Stimulated activated CD4-positive, alpha-beta T cell treated with anti-CD3 and anti-CD28 coated beads, TNF-alpha, amount 100 ng/mL, for 4 hours (primary cell): ENCODE results near the gene ONECUT3.
"Not testable (repeated sequence)": the region's sequence is repeated elsewhere in the genome, so short reads cannot be mapped to it uniquely, and the experiment has no call there.

Source experiments
- DNase-seq, 3 experiments: peaks; one replicate each; pipeline ENCODE4 v3.0.0-alpha.2; 2020; ENCODE audit warnings: low read depth in 3 of 3

The ONECUT3 gene

DNA sequence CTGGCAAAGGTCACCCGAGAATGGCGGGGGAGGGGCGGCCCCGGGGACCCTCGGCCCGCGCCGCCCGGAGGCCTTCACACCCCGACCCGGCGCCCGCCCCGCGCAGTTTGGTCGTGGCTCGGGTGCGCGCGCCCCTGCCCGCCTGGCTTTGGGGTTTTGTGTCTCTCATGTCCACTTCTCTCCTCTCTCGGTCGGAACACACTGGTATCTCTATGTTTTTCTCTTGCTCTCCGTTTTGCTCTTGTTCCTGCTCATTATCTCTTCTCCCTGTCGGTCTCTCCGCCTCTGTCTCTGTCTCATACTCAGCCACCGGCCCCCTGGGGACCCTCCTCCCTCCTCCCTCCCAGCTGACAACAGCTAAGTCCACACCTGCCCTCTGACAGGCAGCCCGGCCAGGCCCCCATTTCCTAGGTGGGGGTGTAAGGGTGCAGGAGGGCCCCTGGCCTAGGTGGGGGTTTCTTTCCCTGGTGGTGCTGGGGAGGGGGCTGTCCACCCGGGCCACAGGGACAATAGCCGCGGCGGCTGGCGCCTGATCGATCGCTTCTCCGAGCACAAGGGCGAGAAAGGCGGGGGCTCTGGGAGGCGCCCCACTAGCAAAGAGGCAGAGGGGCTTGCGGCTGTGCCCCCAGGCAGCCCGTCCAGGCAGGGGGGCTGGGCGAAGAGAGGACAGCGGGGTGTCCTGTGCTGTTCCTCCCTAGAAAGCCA, 2.3 kb downstream of the ONECUT3 start:
- DNase-seq = no peak

- DNase-seq = no peak
Measured at GRCh38 chr19:1756264-1756663, 3.0 kb downstream of the ONECUT3 start.

DNA sequence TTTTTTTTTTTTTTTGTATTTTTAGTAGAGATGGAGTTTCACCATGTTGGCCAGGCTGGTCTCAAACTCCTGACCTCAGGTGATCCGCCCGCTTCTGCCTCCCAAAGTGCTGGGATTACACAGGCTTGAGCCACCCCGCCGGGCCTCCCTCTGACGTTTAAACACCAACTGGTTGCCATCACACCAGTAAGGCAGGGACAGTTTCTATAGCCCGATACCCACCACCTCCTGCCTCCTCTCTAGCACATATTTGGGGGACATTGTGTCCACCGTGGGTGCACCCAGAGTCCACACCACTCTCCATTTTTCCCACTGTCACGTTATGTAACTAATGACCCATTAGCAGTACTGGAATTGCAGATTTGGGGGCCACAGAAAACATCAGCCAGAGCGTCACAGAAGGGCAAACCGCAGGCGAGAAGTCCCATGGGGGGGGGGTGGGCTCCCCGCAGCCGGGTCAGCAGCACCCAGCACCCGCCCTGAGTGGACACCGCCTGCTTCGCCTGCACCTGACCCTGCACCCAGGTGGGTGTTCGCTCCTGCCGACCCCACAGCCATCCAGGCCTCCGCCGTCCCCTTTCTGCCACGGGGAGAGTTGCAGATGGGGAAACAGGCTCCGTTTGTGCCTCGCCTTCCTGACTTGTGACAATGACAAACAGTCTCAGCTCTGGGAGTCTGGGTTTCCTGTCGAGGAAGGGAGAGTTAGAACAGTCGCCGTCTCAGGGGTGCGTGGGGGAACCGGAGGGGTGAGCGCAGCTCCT, 3.6 kb downstream of the ONECUT3 start:
- DNase-seq = no peak

GRCh38 chr19:1757468-1758230, 4.3 kb downstream of the ONECUT3 start:
- DNase-seq = no peak

DNA sequence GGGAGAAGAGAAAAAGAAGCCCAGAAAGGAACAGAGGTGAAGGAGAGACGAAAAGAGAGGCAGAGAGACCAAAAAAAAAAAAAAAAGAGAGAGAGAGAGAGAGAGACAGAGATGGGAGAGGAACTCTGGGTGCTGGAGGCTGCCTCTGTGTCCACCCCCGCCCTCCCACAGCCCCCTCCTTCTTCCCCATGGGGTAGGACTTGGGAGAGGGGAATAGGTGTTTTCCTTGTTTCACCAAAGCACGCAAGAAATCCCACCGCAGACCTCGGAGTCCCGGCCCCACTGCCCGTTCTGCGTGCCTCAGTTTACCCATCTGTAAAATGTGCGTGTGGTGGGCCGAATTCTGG, 4.9 kb downstream of the ONECUT3 start:
- no peak for DNase-seq

- no peak for DNase-seq
Measured at GRCh38 chr19:1758959-1759903, 5.9 kb downstream of the ONECUT3 start.

DNA sequence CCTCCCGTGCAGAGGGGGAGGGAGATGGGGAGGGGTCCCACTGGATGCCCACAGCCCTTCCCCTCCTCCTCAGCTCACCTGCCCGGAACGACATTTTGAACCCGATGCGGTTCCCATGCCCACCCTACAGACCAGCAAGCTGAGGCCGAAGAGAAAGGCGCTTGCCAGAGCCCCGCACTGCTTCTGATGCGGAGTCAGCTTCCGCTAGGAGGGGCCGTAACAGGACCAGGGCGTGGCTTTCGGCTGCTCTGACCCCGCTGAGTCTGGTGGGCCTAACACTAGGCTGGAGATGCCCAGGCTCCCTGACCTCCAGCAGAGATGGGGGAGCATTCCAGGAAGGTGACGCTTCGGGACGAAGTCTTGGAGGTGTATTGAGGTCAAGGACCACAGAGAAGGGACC, 6.7 kb downstream of the ONECUT3 start:
- no peak for DNase-seq

GRCh38 chr19:1760786-1761527, 7.7 kb downstream of the ONECUT3 start:
- not testable (repeated sequence) for DNase-seq

DNA sequence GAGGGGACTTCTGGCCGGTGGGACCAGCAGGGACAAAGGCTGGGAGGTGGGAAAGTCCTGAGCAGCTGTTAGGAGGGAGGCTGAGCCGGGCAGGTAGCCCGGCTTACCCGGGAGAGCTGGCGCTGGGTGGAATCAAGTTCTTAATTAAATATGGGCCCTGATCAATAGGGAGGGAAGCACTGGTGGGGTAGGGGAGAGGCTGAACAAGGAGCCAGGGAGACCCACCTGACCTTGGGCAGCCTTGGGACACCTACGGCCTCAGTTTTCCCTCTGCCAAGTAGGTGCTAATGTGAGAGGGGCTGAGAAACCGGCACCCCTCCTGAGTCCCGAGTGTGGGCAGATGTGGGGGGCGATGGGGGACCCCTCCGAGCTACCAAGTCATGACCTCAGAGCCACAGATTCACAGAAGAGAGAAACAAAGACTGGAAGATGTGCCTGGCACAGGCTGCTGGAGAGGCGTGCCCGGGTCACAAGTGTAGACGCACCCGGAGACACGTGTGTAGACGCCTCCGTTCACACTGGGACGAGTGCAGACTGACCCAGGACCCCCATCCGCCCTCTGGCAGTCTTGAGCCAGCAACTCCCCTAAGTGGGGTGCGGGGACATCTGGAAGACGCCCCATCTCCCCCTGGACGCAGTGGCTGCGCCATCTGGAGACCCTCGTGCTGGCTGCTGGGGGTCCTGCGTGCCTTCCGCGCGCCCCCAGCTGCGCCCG, 8.4 kb downstream of the ONECUT3 start:
- no peak for DNase-seq

DNA sequence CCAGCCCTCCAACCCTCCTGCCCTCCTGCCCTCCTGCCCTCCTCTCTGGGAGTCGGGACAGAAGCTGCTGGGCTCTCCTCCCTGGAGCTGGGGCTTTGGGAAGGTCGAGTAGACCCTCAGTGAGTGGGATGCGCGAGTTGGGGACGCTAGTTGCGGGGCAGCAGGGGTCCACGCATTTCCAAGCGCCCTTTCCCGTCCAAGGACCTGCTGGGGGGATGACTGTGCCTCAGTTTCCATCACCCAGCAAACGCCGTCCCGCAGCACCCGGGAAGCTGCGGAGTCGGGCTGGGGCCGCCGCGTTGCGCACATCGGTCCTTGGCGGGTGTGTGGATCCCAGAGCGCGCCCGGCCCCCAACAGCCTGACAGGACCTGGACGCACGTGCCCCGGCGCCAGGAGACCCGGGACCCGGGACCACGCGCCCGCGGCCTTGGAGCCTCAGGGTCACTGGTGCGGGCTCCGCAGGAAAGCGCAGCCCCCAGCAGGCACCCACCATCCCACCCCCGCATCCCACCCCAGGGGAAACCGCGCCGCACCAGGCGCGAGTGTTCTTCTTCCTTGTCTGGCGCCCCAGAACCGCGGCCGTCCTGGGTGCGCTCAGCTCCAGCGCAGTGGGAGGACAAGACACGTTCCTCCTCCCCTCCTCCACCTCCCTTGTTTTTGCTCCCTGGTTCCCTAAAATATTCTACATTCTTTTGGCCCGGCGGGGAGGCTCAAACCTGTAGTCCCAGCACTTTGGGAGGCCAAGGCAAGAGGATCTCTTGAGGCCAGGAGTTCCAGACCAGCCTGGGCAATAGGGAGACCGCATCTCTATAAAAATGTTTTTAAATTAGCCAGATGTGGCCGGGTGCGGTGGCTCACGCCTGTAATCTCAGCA, 9.2 kb downstream of the ONECUT3 start:
- no peak for DNase-seq

- no peak for DNase-seq
Measured at GRCh38 chr19:1763648-1764639, 10.6 kb downstream of the ONECUT3 start.

- DNase-seq = no peak
Measured at GRCh38 chr19:1764729-1765128, 11.4 kb downstream of the ONECUT3 start.

- DNase-seq = no peak
Measured at GRCh38 chr19:1765232-1765903, 12.1 kb downstream of the ONECUT3 start.

DNA sequence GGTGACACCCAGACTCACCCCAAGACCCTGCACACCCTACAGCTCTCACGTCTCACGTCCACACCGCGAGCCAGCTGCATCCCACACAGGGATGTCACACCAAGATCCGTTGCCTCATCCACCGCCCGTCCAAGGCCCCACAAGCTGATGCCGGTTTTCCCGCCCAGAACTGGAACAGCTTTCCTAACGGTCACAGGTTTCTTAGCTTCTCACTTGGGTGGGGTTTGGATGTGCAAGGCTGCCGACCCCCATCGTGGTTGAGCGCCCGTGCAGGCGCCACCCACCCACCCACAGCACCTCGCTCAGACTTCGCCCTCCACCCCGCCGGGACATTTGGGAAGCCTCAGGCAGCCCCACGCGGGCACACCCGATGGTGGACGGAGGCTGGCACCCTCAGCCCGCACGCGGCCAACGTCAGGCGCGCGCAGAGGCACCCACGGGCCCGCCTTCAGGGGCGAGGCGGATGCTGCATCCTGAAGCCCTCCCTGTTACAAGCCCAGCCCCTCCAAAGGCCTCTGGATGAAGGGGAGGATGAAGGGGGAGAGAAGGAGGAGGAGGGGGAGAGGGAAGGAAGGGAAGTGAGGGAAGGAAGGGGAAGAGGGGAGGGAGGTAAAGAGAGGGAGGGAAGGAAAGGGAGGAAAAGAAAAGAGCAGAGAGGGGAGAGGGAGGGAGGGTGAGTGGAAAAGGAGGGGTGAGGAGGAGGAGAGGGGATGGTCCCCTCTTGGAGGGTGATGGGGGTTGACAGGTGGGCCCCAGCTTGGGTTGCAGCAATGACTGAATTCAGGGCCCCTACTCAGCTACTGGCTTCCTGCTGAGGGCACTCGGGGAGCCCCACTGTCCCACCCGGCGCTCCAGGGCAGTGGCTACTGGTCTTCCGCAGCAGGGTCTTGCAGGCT, 12.8 kb downstream of the ONECUT3 start:
- no peak for DNase-seq

DNA sequence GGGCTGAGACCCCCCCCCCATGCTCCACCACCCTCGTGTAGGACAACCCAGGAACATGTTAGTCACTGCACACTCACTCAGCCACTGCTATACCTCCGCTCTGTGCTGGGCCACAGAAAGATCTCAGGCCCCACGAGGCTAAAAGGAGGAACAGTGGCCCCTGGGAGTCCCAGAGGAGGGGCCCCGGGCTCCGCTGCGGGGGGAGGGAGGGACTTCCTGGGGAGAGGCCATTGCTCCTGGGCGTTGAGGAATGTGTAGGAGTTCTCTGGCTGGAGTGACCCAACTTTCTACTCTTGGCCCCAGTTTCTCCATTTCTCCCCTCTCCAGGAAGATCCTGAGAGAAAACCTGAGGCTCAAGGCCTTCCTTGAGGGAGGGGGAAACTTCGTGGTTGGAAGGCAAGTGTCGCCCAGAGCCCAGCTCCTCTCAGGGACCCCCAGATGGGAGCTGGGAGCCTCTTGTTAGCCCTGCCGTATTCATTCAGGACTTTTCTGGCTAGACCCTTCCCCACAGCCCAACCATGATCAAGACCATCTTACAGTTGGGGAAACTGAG, 13.6 kb downstream of the ONECUT3 start:
- DNase-seq = no peak

DNA sequence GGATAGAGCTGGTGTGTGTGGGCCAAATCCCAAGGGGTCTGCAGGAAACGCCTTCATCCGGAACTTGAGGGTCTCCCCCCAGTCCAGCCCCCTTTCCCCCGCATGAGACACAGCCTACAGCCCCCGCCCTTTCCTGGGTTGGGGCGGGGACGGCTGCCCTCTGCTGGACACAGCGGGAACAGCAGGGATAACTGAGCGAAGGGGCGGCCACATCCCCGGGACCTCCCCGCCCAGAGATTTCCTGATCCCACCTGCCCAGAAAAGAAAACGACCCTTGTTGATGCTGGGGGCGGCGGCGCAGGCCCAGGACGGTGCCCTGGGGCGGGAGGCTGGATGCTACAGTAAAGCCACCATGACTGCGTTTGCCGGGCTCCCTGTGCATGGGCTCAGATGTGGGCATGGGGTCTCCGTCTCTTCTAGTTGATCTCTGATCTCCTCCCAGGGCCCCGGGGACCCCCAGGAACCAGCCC, 14.2 kb downstream of the ONECUT3 start:
- DNase-seq = peak; percentile 36 to 39 (median 39)
